SJSA1 (cell line): ENCODE data around the gene SLMAP. TPM values are rescaled to one million over a fixed set of nuclear protein-coding genes. Genes with fewer than 3 reads are reported as not detected.

Experiments used
- DNase-seq, 2 experiments: peaks; one replicate each; pipeline ENCODE4 v3.0.0-alpha.2; 2015 to 2020; ENCODE audit warnings: low spot score in 2 of 2, low read depth in 1 of 2
- H3K27ac ChIP-seq: fragments of 250-450 bp; sonication (Bioruptor Pico); 2 replicates; pipeline ENCODE4 v1.5.1; 2020; ENCODE audit warnings: mild to moderate bottlenecking, moderate library complexity
- H3K27me3 ChIP-seq: fragments of 250-450 bp; sonication (Bioruptor Pico); replicated peaks from 2 replicates; pipeline ENCODE4 v1.5.1; 2020; ENCODE audit warnings: mild to moderate bottlenecking, moderate library complexity
- H3K36me3 ChIP-seq: fragments of 250-450 bp; sonication (Bioruptor Pico); 2 replicates; pipeline ENCODE4 v1.5.1; 2020; ENCODE audit warnings: mild to moderate bottlenecking
- H3K4me1 ChIP-seq: fragments of 250-450 bp; sonication (Bioruptor Pico); replicated peaks from 2 replicates; pipeline ENCODE4 v1.6.1; 2021; ENCODE audit warnings: mild to moderate bottlenecking
- H3K4me3 ChIP-seq: fragments of 250-450 bp; sonication (Bioruptor Pico); 2 replicates; pipeline ENCODE4 v1.5.1; 2020; ENCODE audit warnings: mild to moderate bottlenecking
- H3K9me3 ChIP-seq: fragments of 250-450 bp; sonication (Bioruptor Pico); replicated peaks from 2 replicates; pipeline ENCODE4 v1.5.1; 2020; ENCODE audit warnings: mild to moderate bottlenecking
- total RNA-seq: library from RNA; depleted of rRNA; stranded (reverse); fragments of >200 nt; shearing (Covaris generic); gene quantifications from 2 replicates; pipeline ENCODE4 v1.2.3, GENCODE V29; 2014

Gene SLMAP
- total RNA-seq, 1 experiment from 2014 or later = 36.0 TPM

- H3K27ac ChIP-seq = no peak overlapping the region
- H3K27me3 ChIP-seq = no peaks in the 10 kb centered on the region
- no peak overlapping the region for H3K4me3 ChIP-seq
- no peaks in the 10 kb centered on the region; the same call in 1 of the 2 replicates for H3K9me3 ChIP-seq
- peaks cover 50% of the 10 kb centered on the region for H3K36me3 ChIP-seq
- H3K4me1 ChIP-seq = peaks cover 21% of the 10 kb centered on the region
- DNase-seq = no peak
Measured at GRCh38 chr3:57758686-57759085, 2.6 kb downstream of the SLMAP start.

GRCh38 chr3:57764794-57765193 is 8.7 kb downstream of the SLMAP start:
- Histone ChIP-seq H3K27me3 (no peaks in the 10 kb centered on the region), H3K36me3 (peaks cover 32% of the 10 kb centered on the region), H3K27ac (no peak overlapping the region), H3K9me3 (no peaks in the 10 kb centered on the region), H3K4me3 (no peak overlapping the region), H3K4me1 (0 out of 2 replicates have a peak, but pooled peaks cover under 1% of the 10 kb centered on the region)
- no peak for DNase-seq

- Histone ChIP-seq H3K27me3 (no peaks in the 10 kb centered on the region), H3K4me1 (0 out of 2 replicates have a peak, but pooled peaks cover 5% of the 10 kb centered on the region)
Measured at GRCh38 chr3:57768595-57768994, 12.5 kb downstream of the SLMAP start.

GRCh38 chr3:57770009-57770827 is 14.1 kb downstream of the SLMAP start:
- Histone ChIP-seq H3K27me3 (no peaks in the 10 kb centered on the region), H3K4me3 (no peak overlapping the region), H3K9me3 (no peaks in the 10 kb centered on the region), H3K36me3 (peaks cover 6% of the 10 kb centered on the region; the same call in 1 of the 2 replicates), H3K27ac (no peak overlapping the region), H3K4me1 (0 out of 2 replicates have a peak, but pooled peaks cover 5% of the 10 kb centered on the region)
- no peak for DNase-seq

More at GRCh38 chr3:57768595-57768994, 12.5 kb downstream of the SLMAP start:
- Histone ChIP-seq H3K27ac (no peak overlapping the region), H3K9me3 (no peaks in the 10 kb centered on the region), H3K36me3 (peaks cover 13% of the 10 kb centered on the region), H3K4me3 (no peak overlapping the region)
- DNase-seq = no peak

GRCh38 chr3:57772251-57772650 is 16.1 kb downstream of the SLMAP start:
- Histone ChIP-seq H3K36me3 (peaks cover 5% of the 10 kb centered on the region; the same call in 1 of the 2 replicates), H3K27ac (no peak overlapping the region)

GRCh38 chr3:57777774-57778173 is 21.7 kb downstream of the SLMAP start:
- no peak overlapping the region for H3K27ac ChIP-seq
- H3K27me3 ChIP-seq = no peaks in the 10 kb centered on the region
- H3K4me3 ChIP-seq = no peak overlapping the region
- no peaks in the 10 kb centered on the region for H3K4me1 ChIP-seq
- H3K9me3 ChIP-seq = no peaks in the 10 kb centered on the region
- H3K36me3 ChIP-seq = no peaks in the 10 kb centered on the region
- DNase-seq = no peak

More at GRCh38 chr3:57772251-57772650, 16.1 kb downstream of the SLMAP start:
- Histone ChIP-seq H3K4me1 (0 out of 2 replicates have a peak, but pooled peaks cover 5% of the 10 kb centered on the region), H3K4me3 (no peak overlapping the region), H3K9me3 (no peaks in the 10 kb centered on the region), H3K27me3 (no peaks in the 10 kb centered on the region)
- DNase-seq = no peak

GRCh38 chr3:57778494-57778893 is 22.4 kb downstream of the SLMAP start:
- H3K4me1 ChIP-seq = no peaks in the 10 kb centered on the region
- H3K4me3 ChIP-seq = no peak overlapping the region
- no peaks in the 10 kb centered on the region for H3K9me3 ChIP-seq
- no peak overlapping the region for H3K27ac ChIP-seq
- DNase-seq = no peak
- no peaks in the 10 kb centered on the region for H3K27me3 ChIP-seq
- no peaks in the 10 kb centered on the region for H3K36me3 ChIP-seq

- Histone ChIP-seq H3K9me3 (no peaks in the 10 kb centered on the region), H3K36me3 (no peaks in the 10 kb centered on the region), H3K27me3 (no peaks in the 10 kb centered on the region), H3K27ac (no peak overlapping the region), H3K4me3 (no peak overlapping the region), H3K4me1 (no peaks in the 10 kb centered on the region)
- no peak for DNase-seq
Measured at GRCh38 chr3:57779666-57780065, 23.6 kb downstream of the SLMAP start.

GRCh38 chr3:57783186-57784088 is 27.3 kb downstream of the SLMAP start:
- Histone ChIP-seq H3K9me3 (no peaks in the 10 kb centered on the region), H3K36me3 (no peaks in the 10 kb centered on the region), H3K4me1 (no peaks in the 10 kb centered on the region), H3K27me3 (no peaks in the 10 kb centered on the region), H3K4me3 (no peak overlapping the region), H3K27ac (no peak overlapping the region)
- DNase-seq = no peak

GRCh38 chr3:57784089-57784735 is 28.1 kb downstream of the SLMAP start:
- Histone ChIP-seq H3K4me3 (no peak overlapping the region), H3K9me3 (no peaks in the 10 kb centered on the region), H3K27ac (no peak overlapping the region), H3K36me3 (no peaks in the 10 kb centered on the region), H3K4me1 (no peaks in the 10 kb centered on the region), H3K27me3 (no peaks in the 10 kb centered on the region)
- DNase-seq = no peak

- no peak for DNase-seq
- Histone ChIP-seq H3K9me3 (no peaks in the 10 kb centered on the region), H3K27me3 (no peaks in the 10 kb centered on the region), H3K36me3 (no peaks in the 10 kb centered on the region), H3K27ac (no peak overlapping the region), H3K4me3 (no peak overlapping the region), H3K4me1 (no peaks in the 10 kb centered on the region)
Measured at GRCh38 chr3:57785446-57785845, 29.3 kb downstream of the SLMAP start.

GRCh38 chr3:57787867-57788623 is 31.9 kb downstream of the SLMAP start:
- Histone ChIP-seq H3K36me3 (no peaks in the 10 kb centered on the region), H3K4me1 (no peaks in the 10 kb centered on the region), H3K27me3 (no peaks in the 10 kb centered on the region), H3K9me3 (no peaks in the 10 kb centered on the region), H3K27ac (no peak overlapping the region), H3K4me3 (no peak overlapping the region)
- no peak for DNase-seq

- no peak overlapping the region for H3K27ac ChIP-seq
- H3K4me3 ChIP-seq = no peak overlapping the region
- no peak for DNase-seq
- H3K9me3 ChIP-seq = no peaks in the 10 kb centered on the region
- no peaks in the 10 kb centered on the region for H3K36me3 ChIP-seq
- H3K27me3 ChIP-seq = no peaks in the 10 kb centered on the region
- no peaks in the 10 kb centered on the region for H3K4me1 ChIP-seq
Measured at GRCh38 chr3:57788624-57789018, 32.5 kb downstream of the SLMAP start.
